Fibroblast of pulmonary artery (primary cell): Measurements from ENCODE around the gene GPR183.
"Not testable (repeated sequence)": the region's sequence is repeated elsewhere in the genome, so short reads cannot be mapped to it uniquely, and the experiment has no call there.

Experiments
- DNase-seq: peaks from one replicate; pipeline ENCODE4 v3.0.0-alpha.2; 2010; ENCODE audit warnings: low read depth
- H3K4me3 ChIP-seq: replicated peaks from 2 replicates; pipeline ENCODE4 v1.5.1; 2011; ENCODE audit warnings: low read depth, mild to moderate bottlenecking, control low read depth, low read length, moderate library complexity
- TF ChIP-seq, protein P1 (sequence below): IDR thresholded peaks from 2 replicates; pipeline ENCODE4 v1.5.1; 2011; ENCODE audit warnings: mild to moderate bottlenecking, control low read depth, low read length, inconsistent platforms; ENCODE audit errors: missing control alignments

The GPR183 gene

DNA sequence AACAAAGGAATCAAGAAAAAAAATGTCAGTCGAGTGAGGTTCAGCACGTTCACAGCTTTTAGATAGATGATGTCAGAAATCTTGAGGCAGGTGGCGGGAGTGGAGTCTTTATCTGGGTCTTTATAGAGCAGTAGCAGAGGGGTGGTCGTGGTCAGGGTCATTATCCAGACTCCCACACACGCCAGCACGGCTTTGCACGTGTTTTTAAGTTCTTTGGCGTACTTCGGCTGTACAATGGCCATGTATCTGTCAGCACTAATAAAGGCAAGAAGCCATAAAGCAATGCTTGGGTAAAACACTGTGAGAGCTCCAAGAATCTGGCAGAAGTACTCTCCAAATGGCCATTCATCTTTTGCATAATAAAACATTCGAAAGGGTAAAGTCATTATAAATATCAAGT, 51.9 kb downstream of the GPR183 start:
- DNase-seq, result no peak
- H3K4me3 ChIP-seq, result no peak overlapping the region
- TF ChIP-seq, protein P1, sequence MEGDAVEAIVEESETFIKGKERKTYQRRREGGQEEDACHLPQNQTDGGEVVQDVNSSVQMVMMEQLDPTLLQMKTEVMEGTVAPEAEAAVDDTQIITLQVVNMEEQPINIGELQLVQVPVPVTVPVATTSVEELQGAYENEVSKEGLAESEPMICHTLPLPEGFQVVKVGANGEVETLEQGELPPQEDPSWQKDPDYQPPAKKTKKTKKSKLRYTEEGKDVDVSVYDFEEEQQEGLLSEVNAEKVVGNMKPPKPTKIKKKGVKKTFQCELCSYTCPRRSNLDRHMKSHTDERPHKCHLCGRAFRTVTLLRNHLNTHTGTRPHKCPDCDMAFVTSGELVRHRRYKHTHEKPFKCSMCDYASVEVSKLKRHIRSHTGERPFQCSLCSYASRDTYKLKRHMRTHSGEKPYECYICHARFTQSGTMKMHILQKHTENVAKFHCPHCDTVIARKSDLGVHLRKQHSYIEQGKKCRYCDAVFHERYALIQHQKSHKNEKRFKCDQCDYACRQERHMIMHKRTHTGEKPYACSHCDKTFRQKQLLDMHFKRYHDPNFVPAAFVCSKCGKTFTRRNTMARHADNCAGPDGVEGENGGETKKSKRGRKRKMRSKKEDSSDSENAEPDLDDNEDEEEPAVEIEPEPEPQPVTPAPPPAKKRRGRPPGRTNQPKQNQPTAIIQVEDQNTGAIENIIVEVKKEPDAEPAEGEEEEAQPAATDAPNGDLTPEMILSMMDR, result no peak

GRCh38 chr13:99254830-99255229, 52.4 kb downstream of the GPR183 start:
- H3K4me3 ChIP-seq, result no peak overlapping the region
- DNase-seq, result no peak
- TF ChIP-seq, protein P1, result no peak

DNA sequence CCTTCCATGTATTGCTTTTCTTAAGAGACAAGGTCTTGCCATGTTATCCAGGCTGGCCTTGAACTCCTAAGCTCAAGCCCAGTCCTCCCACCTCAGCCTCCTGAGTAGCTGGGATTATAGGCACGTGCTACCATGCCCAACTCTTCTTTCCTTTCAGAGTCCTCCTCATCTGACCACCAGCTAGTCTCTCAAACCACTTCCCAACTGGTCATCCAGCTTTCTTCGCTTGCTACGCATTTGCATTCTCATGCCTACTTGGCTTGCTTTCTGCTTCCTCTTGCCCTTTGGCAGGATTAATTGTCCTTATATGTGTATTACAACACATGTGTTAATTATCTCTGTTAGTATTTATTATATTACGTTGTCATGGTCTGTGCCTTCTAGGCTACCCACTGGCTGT, 55.3 kb downstream of the GPR183 start:
- DNase-seq, result no peak
- TF ChIP-seq, protein P1, result no peak

GRCh38 chr13:99250982-99251825, 56.0 kb downstream of the GPR183 start:
- DNase-seq, result no peak
- TF ChIP-seq, protein P1, result no peak
- no peak overlapping the region for H3K4me3 ChIP-seq

More for the DNA sequence above, 55.3 kb downstream of the GPR183 start:
- H3K4me3 ChIP-seq, result no peak overlapping the region

DNA sequence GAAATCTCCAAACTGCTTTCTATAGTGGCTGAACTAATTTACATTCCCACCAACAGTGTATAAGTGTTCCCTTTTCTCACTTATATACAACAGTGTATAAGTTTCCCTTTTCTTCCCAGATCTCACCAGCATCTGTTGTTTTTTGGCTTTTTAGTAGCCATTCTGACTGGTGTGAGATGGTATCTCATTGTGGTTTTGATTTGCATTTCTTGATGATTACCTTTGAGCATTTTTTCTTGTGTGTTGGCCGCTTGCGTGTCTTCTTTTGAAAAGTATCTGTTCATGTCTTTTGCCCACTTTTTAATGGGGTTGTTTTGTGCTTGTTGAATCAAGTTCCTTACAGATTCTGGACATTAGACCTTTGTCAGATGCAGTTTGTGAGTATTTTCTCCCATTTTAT, 57.6 kb downstream of the GPR183 start:
- not testable (repeated sequence) for DNase-seq, H3K4me3 ChIP-seq

- H3K4me3 ChIP-seq, DNase-seq: not testable (repeated sequence)
These were observed 58.0 kb downstream of the GPR183 start for GRCh38 chr13:99249178-99249577.

- no peak overlapping the region for H3K4me3 ChIP-seq
- no peak for DNase-seq
- TF ChIP-seq, protein P1, result no peak
These were observed 61.1 kb downstream of the GPR183 start for GRCh38 chr13:99246100-99246499.
